Peyer's patch (tissue), 4 donors: ENCODE results near the gene SUPT20HL2.

ENCODE experiments used
- CTCF ChIP-seq, 6 experiments: fragments of 450-650 bp in 4 of 6; fragments of 200-600 bp in 2 of 6; sonication (generic) in 1 of 6; IDR thresholded peaks; one replicate each; pipeline ENCODE4 v1.5.1; 2017 to 2019; ENCODE audit warnings: antibody characterized with exemption in 6 of 6, mild to moderate bottlenecking in 3 of 6, moderate library complexity in 1 of 6
- POLR2A ChIP-seq, 2 donors: fragments of 450-650 bp; IDR thresholded peaks; one replicate each; pipeline ENCODE4 v1.5.1; 2017; ENCODE audit warnings: antibody characterized with exemption in 2 of 2, mild to moderate bottlenecking in 2 of 2, moderate library complexity in 2 of 2

- TF ChIP-seq CTCF (IDR thresholded peaks at IDR 0.05) = peak in 2 of 6 experiments; percentile 30 to 32
- no peak for TF ChIP-seq POLR2A (IDR thresholded peaks at IDR 0.05)
Observed at GRCh38 chrX:24285082-24285481, 28.8 kb downstream of the SUPT20HL2 start.
